Measurements from ENCODE around the gene PAXIP1.
"Not testable (repeated sequence)": the region's sequence is repeated elsewhere in the genome, so short reads cannot be mapped to it uniquely, and the experiment has no call there.

PAXIP1 gene

DNA sequence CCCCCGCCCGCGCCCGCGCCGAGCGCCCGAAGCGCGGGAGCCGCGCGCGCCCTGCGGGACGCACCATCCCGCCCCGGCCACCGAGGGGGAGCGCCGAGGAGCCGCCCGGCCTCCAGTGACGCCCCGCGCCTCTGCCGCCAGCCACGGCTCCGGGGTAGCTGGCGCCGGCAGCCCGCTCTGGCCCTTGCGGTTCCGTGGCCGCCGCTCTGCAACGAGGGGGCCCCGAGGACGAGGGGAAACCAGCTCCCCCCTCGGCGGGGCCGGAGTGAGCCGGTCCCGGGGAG, at the start of gene PAXIP1:
Gene PAXIP1, minus strand, starts transcription at position 33 of the 284 bp plus-strand sequence. CDS start 195 bp downstream, outside the sequence.
- DNase-seq = peak; percentile 63

GRCh38 chr7:155051355-155051754, 48.4 kb upstream of the PAXIP1 start:
- no peak for DNase-seq

- no peak for DNase-seq
These were observed 45.1 kb upstream of the PAXIP1 start for GRCh38 chr7:155048006-155048405.

DNA sequence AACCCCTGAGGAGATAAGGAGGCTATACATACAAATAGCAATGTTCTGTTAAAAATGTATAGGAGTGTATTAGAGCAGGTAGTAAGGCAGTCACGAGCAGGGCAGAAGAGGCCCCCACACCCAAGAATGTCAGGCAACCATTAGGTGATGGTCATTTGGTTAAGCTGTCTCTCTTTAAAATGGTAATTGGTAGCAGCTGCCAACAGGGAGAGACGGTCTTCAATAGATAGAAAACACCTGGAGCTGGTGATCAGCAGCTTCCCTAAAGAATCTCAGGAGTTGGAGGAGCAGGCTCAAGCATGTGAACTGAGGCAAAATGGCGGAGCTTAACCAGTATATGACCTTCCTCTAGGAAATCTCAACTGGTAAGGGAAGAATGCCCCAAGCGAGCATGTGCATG, 40.8 kb upstream of the PAXIP1 start:
- no peak for DNase-seq

- no peak for DNase-seq
These were observed 35.4 kb upstream of the PAXIP1 start for GRCh38 chr7:155038335-155038734.

DNA sequence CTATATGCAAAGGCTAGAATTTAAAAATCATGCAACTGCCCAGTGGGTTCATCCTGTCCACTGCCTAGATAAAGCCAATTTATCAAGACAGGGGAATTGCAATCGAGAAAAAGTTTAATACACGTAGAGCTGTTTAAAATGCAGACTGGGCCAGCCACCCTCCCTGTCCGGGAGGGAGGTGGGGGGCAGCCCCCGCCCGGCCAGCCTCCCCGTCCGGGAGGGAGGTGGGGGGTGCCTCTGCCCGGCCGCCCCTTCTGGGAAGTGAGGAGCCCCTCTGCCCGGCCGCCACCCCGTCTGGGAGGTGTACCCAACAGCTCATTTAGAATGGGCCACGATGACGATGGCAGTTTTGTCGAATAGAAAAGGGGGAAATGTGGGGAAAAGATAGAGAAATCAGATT, 31.6 kb upstream of the PAXIP1 start:
- not testable (repeated sequence) for DNase-seq

- no peak for DNase-seq
These were observed 30.1 kb upstream of the PAXIP1 start for GRCh38 chr7:155032978-155033377.

DNA sequence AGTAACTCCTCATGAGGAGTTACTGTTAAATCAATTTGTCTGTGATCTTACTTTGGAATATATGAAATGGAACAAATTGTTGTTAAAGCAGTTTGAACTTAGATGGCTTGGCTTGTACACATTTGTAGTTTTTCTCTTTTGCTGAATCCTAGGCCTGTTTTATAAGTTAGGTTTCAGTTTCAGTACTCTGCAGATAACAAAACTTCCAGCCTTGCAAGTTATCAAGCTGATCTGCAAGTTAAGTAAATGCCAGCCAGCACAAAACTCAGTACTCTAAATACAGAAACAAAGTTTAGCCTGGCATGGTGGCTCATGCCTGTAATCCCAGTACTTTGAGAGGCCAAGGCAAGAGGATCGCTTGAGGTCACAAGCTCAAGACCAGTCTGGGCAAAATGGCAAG, 25.0 kb upstream of the PAXIP1 start:
- DNase-seq = no peak

GRCh38 chr7:155021699-155022145, 18.8 kb upstream of the PAXIP1 start:
- DNase-seq = no peak

GRCh38 chr7:155020996-155021395, 18.1 kb upstream of the PAXIP1 start:
- no peak for DNase-seq

DNA sequence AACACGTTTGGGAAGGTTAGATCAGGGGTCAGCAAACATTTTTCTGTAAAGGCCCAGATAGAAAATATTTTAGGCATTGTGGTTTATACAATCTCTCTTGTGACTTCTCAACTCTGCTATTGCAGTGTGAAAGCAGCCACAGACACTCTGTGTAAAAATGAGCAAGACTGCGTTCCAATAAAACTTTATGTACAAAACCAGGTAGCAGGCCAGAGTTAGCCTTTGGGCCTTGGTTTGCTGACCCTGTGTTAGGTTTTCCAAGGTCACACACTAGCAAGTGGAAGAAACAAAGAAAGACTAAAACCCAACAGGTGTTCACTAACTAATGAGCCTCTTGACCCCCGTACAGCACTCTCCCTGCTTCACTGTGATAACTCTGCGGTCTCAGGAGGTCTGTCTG, 14.9 kb upstream of the PAXIP1 start:
- DNase-seq = no peak

GRCh38 chr7:155011086-155011485, 8.2 kb upstream of the PAXIP1 start:
- DNase-seq = no peak

DNA sequence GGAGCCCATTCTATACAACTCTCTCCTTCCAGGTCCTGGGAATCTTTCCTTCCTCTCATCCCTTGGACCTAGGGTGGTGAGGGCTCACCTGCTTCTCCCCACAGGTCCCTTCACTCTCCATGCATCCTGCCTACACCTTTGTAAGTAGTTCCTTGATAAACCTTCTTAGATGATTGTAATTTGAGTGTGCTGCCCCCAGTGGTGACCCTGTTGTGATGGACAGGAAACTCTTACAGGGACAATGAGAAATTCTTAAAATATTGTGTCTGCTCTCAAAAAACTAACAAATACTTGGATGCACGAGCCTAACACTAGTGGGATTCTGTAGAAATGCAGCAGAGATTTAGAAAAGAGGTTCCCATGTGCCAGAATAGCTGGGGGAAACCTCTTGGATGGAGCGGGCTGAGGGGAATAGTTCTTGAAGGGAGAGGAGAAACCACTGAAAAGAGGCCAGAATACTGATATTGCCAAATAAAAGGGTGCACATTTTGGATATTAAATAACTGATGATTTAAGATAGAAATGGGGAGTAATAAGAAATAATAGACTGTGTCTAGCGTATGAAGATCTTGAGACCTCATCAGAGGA, 6.7 kb upstream of the PAXIP1 start:
- peak; percentile 34 for DNase-seq

GRCh38 chr7:155007947-155008346, 5.0 kb upstream of the PAXIP1 start:
- DNase-seq = peak; percentile 5

DNA sequence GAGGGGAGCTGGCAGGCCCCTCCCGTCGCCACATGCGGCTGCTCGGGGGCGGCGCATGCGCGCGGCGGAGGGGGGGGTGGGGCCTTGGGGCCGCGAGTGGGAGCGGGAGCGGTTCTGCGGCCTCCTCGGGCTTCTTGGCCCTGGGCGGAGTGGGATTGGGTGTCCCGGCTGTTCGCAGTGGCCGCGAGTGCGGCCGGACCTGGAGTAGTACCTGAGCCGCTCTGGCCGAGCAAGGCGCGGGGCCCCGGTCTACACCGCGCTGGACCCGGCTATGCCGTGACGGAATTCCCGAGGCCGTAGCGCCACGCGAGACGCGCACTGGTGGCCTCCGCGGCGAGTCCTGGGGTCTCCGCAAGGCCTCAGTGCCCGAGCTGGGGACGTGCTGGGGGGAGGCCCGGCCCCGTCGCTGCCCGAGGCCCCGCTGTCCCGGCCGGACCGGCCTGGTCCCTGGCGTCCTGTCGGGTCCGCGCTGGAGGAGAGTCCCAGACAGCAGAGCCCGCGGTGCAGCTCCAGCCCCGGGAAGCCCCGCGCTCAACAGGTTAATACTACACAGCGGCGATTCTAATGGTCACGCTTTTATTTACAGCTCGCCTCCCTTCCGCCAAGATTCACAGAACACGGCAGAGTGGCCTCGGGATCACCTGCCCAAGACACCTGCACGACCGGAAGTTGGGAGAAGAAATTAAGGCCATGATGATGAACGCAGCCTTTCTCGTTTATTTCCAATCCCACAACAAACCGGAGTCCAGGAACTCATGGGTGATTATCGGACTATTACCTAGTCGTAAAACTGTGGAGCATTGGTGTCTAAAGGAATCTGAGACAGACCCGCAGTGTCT, 671 bp upstream of the PAXIP1 start:
- DNase-seq = peak; percentile 85

- no peak for DNase-seq
These were observed 373 bp downstream of the PAXIP1 start for GRCh38 chr7:155002411-155003091.

GRCh38 chr7:155001756-155002410, 1.0 kb downstream of the PAXIP1 start:
- DNase-seq = peak; percentile 19

DNA sequence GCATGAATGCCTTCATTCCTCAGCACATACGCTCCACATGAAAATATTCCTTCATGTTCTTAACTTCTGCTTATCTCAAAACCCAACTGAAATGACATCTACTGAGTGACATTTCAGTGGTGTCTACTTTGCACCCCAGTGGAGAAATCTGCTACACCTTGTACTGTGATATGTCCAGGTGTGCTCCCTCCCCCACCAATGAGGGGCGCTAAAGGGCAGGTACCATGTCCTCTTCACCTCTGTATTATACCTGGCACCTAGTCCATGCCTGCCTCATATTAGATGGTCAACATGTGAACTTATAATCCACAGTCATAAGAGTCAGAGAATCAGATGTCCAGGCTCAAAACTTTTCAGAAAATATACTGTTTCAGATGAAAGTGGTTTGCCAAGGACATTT, 2.1 kb downstream of the PAXIP1 start:
- DNase-seq = peak; percentile 8

DNA sequence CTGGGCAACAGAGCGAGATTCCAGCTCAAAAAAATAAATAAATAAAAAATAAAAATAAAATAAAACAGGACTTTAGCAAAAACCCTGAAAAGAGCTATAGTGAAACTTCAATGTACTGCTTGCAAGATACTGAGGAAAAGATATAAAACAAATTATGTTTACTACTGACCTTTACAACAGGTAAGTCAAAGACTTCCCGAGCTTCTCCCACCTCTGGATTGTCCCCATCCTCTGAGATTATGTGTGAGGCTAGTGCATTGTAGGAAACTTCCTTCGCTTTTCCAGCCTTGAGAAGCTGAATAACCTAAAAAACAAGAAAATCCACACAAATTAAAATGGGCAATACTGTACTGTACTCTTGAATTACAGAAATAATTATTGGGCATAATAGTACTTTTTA, 4.4 kb downstream of the PAXIP1 start:
- no peak for DNase-seq

DNA sequence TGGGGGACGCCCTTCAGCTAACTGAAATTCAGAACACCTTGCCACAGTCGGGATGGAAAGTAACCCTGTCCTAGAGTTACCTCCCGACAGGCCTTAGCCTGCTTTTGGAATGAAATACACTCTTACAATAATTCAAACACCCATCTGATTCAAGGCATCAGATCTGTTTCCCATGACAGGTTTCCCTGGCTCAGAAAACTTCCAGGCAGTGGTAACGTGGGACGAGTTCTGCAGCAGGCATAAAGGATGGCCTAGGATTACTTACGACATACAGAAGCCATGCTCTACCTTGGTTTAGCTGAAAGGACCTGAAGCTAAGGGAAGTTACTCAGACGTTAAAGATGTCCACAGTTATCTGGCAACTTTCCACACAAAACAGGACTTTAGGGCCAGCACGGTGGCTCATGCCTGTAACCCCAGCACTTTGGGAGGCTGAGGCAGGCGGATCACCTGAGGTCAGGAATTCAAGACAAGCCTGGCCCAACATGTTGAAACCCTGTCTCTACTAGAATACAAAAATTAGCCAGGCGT, 5.0 kb downstream of the PAXIP1 start:
- no peak for DNase-seq

- no peak for DNase-seq
These were observed 6.2 kb downstream of the PAXIP1 start for GRCh38 chr7:154996756-154997155.

DNA sequence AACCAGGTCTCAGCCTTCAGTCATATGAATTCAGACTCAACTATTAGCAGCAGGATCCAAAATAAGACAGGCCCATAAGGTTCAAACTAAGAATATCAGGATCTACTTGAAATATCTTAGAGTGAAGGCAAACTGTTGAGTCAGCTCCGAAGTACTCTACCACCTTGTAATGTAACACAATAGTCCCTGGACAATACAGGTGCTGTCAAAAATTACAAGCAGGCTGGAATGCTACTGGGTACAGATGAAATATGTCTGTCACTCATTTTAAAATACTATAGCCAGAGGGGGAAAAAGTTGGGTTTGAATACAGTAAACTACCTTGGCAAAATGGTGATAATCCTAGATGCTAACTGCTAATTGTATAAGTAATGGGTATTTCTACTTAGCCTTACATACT, 6.8 kb downstream of the PAXIP1 start:
- no peak for DNase-seq

- DNase-seq = no peak
These were observed 7.9 kb downstream of the PAXIP1 start for GRCh38 chr7:154994996-154995395.

Data from activated naive CD4-positive, alpha-beta T cell treated with Interleukin-2 at 50 U/mL for 16 hours (primary cell).